ENCODE data around the gene SH2D4B.

SH2D4B gene
- total RNA-seq, result 0.94 reads per million

GRCh38 chr10:80537736-80538480 lies at the start of gene SH2D4B:
TSS of gene SH2D4B (plus strand) at chr10:80537902. CDS start at chr10:80538332, 430 bp downstream.
- no peak for DNase-seq

DNA sequence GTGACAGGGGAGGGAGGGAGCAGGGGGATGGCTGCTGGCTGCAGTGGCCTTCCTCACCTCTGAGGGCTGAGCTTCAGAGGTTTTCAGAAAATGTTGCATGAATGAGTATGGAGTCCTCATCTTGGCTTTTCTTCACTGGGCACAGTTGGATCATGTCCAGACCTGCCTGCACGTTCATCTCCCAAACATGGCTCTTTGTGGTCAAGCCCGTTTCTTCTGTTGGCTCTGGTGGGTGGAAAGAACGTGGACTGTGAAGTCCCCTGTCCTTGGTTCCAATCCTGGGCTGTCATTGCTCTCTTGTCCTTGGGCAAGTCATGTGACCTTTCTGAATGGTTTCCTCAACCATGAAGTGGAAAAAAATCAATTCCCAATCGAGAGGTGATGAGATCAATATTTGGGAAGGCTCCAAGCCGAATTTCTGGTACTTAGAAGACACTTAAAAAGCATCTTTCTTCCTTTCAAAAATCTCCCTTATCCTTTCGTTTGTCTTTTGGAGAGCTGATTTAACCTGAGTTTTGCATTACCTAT lies 49.1 kb upstream of the SH2D4B start:
- no peak for DNase-seq

DNA sequence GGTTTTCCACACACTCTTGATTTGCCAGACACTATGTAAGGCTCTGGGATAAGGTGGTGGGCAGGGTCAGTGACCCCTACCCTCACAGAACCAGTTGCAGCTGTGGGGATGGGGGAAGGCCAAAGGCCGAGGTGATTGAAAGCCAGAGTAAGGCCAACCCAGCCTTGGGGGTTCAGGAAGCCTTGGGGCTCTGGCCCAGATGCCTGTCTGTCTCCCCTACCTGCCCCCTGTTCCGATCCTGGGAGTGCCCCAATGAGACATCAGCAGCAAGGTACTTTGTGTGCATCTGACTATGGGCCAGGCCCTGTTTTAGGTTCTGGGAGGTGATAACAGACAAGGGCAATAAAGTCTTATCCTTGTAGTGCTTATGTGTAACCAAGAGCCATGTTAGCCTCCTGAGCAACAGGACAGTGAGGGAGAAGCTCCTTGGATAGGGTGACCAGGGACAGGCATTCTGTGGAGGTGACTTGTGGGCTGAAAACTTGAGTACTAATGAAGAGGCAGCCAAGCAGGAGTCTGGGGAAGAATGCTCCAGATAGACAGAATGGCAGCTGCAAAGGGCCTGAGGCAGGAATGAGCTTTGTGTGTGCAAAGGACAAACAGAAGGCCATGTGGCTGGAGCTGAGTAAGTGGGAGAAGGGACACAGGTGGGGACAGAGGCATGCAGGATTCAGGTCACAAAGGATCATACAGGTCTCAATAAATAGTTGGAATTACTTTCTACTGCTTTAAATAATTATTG lies 48.2 kb upstream of the SH2D4B start:
- DNase-seq, result no peak

DNA sequence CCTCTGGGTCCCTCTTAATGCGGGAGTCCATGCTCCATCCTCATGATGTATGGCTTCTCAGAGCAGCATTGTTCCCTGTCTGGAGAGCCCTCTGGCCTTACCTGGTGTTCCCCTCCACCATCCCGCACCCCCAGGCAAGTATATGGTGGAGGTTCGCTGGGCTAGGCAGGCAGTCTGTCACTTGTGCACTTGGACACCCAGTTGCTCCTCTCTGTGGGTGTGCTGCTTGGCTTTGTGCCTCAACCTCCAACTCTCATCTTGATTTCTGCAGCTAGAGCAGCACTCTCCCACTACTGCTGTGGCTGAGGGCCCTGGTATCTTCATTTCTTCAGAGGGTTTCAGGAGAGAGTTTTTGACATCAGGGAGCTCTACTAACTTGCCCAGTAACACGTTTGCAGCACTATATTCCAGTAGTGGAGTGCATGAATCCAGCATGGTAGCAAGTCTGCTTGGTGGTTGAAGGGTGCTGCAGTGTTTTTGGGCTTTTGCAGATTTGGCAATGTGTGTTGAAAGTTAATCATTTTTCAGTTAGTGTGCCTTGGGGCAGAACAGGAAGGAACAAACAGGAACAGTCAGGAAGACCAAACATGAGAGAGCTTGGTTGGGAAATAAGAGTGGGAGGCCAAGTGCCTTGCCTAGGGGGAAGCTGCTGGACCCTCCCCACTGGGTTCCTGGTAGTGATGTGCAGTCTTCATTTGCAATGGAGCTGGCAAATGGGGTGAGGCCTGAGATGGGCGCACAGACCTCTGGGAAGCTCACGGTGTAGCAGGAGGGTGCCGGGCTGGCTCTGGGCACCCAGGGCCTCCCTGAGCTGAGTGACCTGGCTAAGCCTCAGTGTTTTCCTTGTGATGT lies 46.2 kb upstream of the SH2D4B start:
- DNase-seq, result no peak

- DNase-seq, result no peak
Observed at GRCh38 chr10:80492848-80493521, 44.7 kb upstream of the SH2D4B start.

DNA sequence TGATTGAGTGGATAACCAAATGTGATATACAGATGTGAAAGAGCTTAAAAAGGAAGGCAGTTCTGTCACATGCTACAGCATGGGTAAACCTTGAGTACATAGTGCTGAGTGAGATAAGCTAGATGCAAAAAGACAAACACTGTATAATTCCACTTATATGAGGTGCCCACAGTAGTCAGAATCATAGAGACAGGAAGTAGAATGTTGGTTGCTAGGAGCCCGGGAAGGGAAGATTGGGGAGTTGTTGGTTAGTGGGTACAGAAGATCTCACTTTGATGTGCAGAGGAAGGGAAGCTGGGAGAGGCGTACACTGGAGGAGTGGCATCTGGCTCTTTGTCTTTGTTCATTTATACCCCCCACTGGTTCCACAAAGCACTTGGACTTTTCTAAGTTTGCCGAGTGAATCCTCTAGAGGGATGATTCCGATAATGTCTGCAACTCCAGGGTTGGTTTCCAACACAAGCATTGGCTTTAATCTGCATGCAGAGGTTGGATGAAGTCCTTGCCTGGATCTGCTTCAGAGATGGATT lies 44.1 kb upstream of the SH2D4B start:
- no peak for DNase-seq

DNA sequence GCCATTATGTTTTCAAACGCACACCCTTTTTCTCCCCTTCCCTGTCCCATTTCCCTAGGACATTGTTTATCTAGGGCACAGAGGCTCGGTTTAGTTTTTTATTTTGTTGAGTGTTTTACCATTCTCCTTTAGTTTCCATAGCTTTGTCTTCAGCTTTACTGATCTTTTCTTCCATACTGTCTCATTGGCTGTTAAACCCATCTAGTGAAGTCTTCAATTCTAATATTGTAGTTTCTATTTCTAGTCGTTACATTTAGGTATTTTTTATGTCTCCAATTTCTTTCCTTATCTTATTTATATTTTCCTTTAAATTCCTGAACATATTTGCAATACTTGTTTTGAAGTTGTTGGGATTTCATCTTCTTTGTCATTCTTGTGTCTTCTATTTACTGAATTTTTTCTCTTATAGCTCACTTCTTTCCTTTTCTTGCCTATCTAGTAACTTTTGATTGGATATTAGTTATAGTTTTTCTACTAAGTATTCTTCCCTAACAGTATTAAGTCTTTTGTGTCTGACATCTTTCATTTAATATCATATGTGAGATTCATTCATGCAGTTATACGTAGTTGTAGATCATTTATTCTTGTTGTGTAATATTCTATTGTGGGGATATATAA lies 41.0 kb upstream of the SH2D4B start:
- no peak for DNase-seq

- DNase-seq, result no peak
Observed at GRCh38 chr10:80497187-80498077, 40.3 kb upstream of the SH2D4B start.

GRCh38 chr10:80498078-80498832 lies 39.4 kb upstream of the SH2D4B start:
- no peak for DNase-seq

GRCh38 chr10:80498833-80499741 lies 38.6 kb upstream of the SH2D4B start:
- peak; percentile 28 for DNase-seq

- no peak for DNase-seq
Observed at GRCh38 chr10:80500572-80501380, 36.9 kb upstream of the SH2D4B start.

- DNase-seq, result no peak
Observed at GRCh38 chr10:80501381-80501912, 36.3 kb upstream of the SH2D4B start.

GRCh38 chr10:80501913-80502521 lies 35.7 kb upstream of the SH2D4B start:
- no peak for DNase-seq

- no peak for DNase-seq
Observed at GRCh38 chr10:80502621-80503583, 34.8 kb upstream of the SH2D4B start.

- no peak for DNase-seq
Observed at GRCh38 chr10:80503584-80504157, 34.0 kb upstream of the SH2D4B start.
